Measurements from ENCODE around the gene PRDX6.

- TF ChIP-seq CTCF (IDR thresholded peaks at IDR 0.05) (no peak), EZH2 (IDR thresholded peaks at IDR 0.05; ENCODE audit: borderline replicate concordance, insufficient read depth, low read depth, low read length, poor library complexity, severe bottlenecking) (no peak)
Observed at GRCh38 chr1:173496757-173497320, 19.7 kb downstream of the PRDX6 start.
